ENCODE measurements around the gene LCT. TPM values are rescaled to one million over a fixed set of nuclear protein-coding genes. Genes with fewer than 3 reads are reported as not detected.
A peak's percentile ranks its signal among the peaks of the same experiment; 100 is the strongest.

Gene LCT
- total and polyA plus RNA-seq, 2 of the 4 experiments (the other 2 are of a cell fraction), result under 0.01 TPM; not detected in 1

- no peaks in the 10 kb centered on the region for H3K79me1 ChIP-seq (ENCODE audit: low read depth in 1 of 2, low read length in 2 of 2)
- H2BK20ac ChIP-seq (ENCODE audit: low read depth, low read length), result no peak overlapping the region
- H3K18ac ChIP-seq (ENCODE audit: low read depth, low read length), result no peak overlapping the region
- H2BK5ac ChIP-seq (ENCODE audit: low read depth, low read length, poor library complexity, severe bottlenecking), result no peak overlapping the region
- no peaks in the 10 kb centered on the region for H3K27me3 ChIP-seq (ENCODE audit: control insufficient read depth, insufficient read depth, low read length)
- H4K20me1 ChIP-seq (ENCODE audit: insufficient read depth, low read length), result no peaks in the 10 kb centered on the region
- H3K9ac ChIP-seq (ENCODE audit: low read depth, low read length), result no peak overlapping the region
- H2AK5ac ChIP-seq (ENCODE audit: low read depth, low read length), result no peak overlapping the region; the same call in 1 of the 2 replicates
- ATAC-seq (ENCODE audit: low read depth) (peak; percentile 19; the same call in 1 of the 2 replicates), DNase-seq (no peak)
- H4K8ac ChIP-seq (ENCODE audit: low read depth in 2 of 2, low read length in 2 of 2), result no peak overlapping the region
- POLR2A ChIA-PET (ENCODE audit: unreplicated experiment), result no interaction called here
- H3K4me3 ChIP-seq (ENCODE audit: insufficient read depth, low read depth, low read length), result no peak overlapping the region
- no TSS peak for BruUV-seq (replicated peaks)
- no peak overlapping the region for H4K5ac ChIP-seq (ENCODE audit: low read depth, low read length)
- dilution Hi-C loops (cut with HindIII; ENCODE audit: low sequenced_read_pairs, unreplicated experiment) (no loop called here), in situ Hi-C loops (cut with MboI; ENCODE audit: low sequenced_read_pairs) (no loop called here), intact Hi-C loops (cut with micrococcal nuclease) (loop anchor here (5.0 kb wide), 1 partner anchor 559 kb away; no protein-coding TSS in a partner anchor)
- H3K4me2 ChIP-seq (ENCODE audit: low read depth, low read length), result no peak overlapping the region
- H3K9me1 ChIP-seq (ENCODE audit: insufficient read depth, low read length), result no peaks in the 10 kb centered on the region
- no peak overlapping the region for H3K27ac ChIP-seq (ENCODE audit: insufficient read depth, low read length)
- no peak overlapping the region for H3K14ac ChIP-seq (replicated peaks; ENCODE audit: low read depth, low read length)
- H3K36me3 ChIP-seq (ENCODE audit: control insufficient read depth, insufficient read depth, low read length), result no peaks in the 10 kb centered on the region
- H3K23ac ChIP-seq (ENCODE audit: low read depth, low read length), result no peak overlapping the region
- peak overlapping the region; percentile 35 for H2AFZ ChIP-seq (replicated peaks; ENCODE audit: low read length, poor library complexity)
- TF ChIP-seq ELK1 (IDR thresholded peaks at IDR 0.05; ENCODE audit: borderline replicate concordance, low read depth, low read length) (no peak), CHD1 (IDR thresholded peaks at IDR 0.05; ENCODE audit: low read depth, low read length) (no peak), MAFK (IDR thresholded peaks at IDR 0.05; ENCODE audit: low read depth, low read length) (no peak), NFE2L2 (IDR thresholded peaks at IDR 0.05; ENCODE audit: low read depth, low read length) (no peak), BHLHE40 (IDR thresholded peaks at IDR 0.05; ENCODE audit: low read depth, low read length) (no peak), MAZ (IDR thresholded peaks at IDR 0.05; ENCODE audit: borderline replicate concordance, low read depth, low read length) (no peak), USF2 (IDR thresholded peaks at IDR 0.05; ENCODE audit: low read depth, low read length) (no peak), RCOR1 (IDR thresholded peaks at IDR 0.05; ENCODE audit: insufficient replicate concordance, low read length) (no peak), RAD21 (IDR thresholded peaks at IDR 0.05; ENCODE audit: low read length) (no peak), SMC3 (IDR thresholded peaks at IDR 0.05; ENCODE audit: low read depth, low read length) (no peak)
- no peak overlapping the region for H3K56ac ChIP-seq (ENCODE audit: extremely low read depth, insufficient read depth, low read length)
- H3K9me3 ChIP-seq (ENCODE audit: control insufficient read depth, insufficient read depth, low read length), result no peaks in the 10 kb centered on the region; the same call in 1 of the 2 replicates
- CTCF ChIA-PET, result no interaction called here
- peaks cover 6% of the 10 kb centered on the region; the same call in 1 of the 2 replicates for H3K4me1 ChIP-seq (ENCODE audit: control insufficient read depth, insufficient read depth, low read length)
- no peak overlapping the region for H3K4ac ChIP-seq (ENCODE audit: low read depth, low read length)
- WGBS, 2 experiments (ENCODE audit: extremely low coverage in 2 of 2, insufficient read length in 1 of 2), result 61% methylated on average over 4 of the region's 4 CpGs; no CpG with 5 or more reads in 1 of the 2 experiments
- peak overlapping the region; percentile 7 for H2AK9ac ChIP-seq (replicated peaks; ENCODE audit: low read depth, low read length, poor library complexity)
- H2BK120ac ChIP-seq (ENCODE audit: low read depth, low read length), result no peak overlapping the region
- no peak overlapping the region for H2BK15ac ChIP-seq (ENCODE audit: low read depth, low read length)
- no peak overlapping the region for H4K91ac ChIP-seq (ENCODE audit: insufficient read depth, low read depth, low read length)
Observed at GRCh38 chr2:135817951-135818350, 19.0 kb downstream of the LCT start.

Data from IMR-90 (cell line).